Smooth muscle cell (in vitro differentiated cells): ENCODE data around the gene RTTN. TPM values are rescaled to one million over a fixed set of nuclear protein-coding genes. Genes with fewer than 3 reads are reported as not detected.

Experiments
- DNase-seq: peaks from one replicate; lab custom pipeline; 2025; ENCODE audit not compliant: unreplicated experiment; lab: John Stamatoyannopoulos, UW
- H2AFZ ChIP-seq: fragments of 200-600 bp; sonication (generic); 2 replicates; pipeline ENCODE4 v1.6.0; 2016; ENCODE audit warnings: antibody characterized with exemption, low read depth, mild to moderate bottlenecking
- H3F3A ChIP-seq: fragments of 200-600 bp; sonication (generic); 2 replicates; pipeline ENCODE4 v1.6.0; 2017; ENCODE audit warnings: antibody characterized with exemption, low read depth
- H3K27ac ChIP-seq: fragments of 200-600 bp; sonication (generic); 2 replicates; pipeline ENCODE4 v1.5.1; 2016; ENCODE audit warnings: low read depth, mild to moderate bottlenecking
- H3K27me3 ChIP-seq: fragments of 200-600 bp; sonication (generic); 2 replicates; pipeline ENCODE4 v1.6.1; 2016; ENCODE audit warnings: low read depth, mild to moderate bottlenecking
- H3K36me3 ChIP-seq: fragments of 200-600 bp; sonication (generic); 2 replicates; pipeline ENCODE4 v1.5.1; 2016; ENCODE audit warnings: low read depth
- H3K4me1 ChIP-seq: fragments of 200-600 bp; sonication (generic); 2 replicates; pipeline ENCODE4 v1.5.1; 2016; ENCODE audit warnings: low read depth
- H3K4me2 ChIP-seq: fragments of 200-600 bp; sonication (generic); 2 replicates; pipeline ENCODE4 v1.6.0; 2016; ENCODE audit warnings: mild to moderate bottlenecking
- H3K4me3 ChIP-seq: fragments of 200-600 bp; sonication (generic); 2 replicates; pipeline ENCODE4 v1.5.1; 2016; ENCODE audit warnings: mild to moderate bottlenecking
- H3K79me2 ChIP-seq: fragments of 200-600 bp; sonication (generic); 2 replicates; pipeline ENCODE4 v1.6.0; 2016; ENCODE audit warnings: low read depth, mild to moderate bottlenecking
- H3K9ac ChIP-seq: fragments of 200-600 bp; sonication (generic); 2 replicates; pipeline ENCODE4 v1.6.0; 2016; ENCODE audit warnings: low read depth
- H3K9me3 ChIP-seq: fragments of 200-600 bp; sonication (generic); replicated peaks from 2 replicates; pipeline ENCODE4 v1.5.1; 2016; ENCODE audit warnings: low read depth
- H4K20me1 ChIP-seq: fragments of 200-600 bp; sonication (generic); 2 replicates; pipeline ENCODE4 v1.6.0; 2016; ENCODE audit warnings: low read depth
- CTCF ChIP-seq: fragments of 200-600 bp; sonication (generic); IDR thresholded peaks from 2 replicates; pipeline ENCODE4 v1.5.1; 2017; ENCODE audit warnings: borderline replicate concordance, mild to moderate bottlenecking, antibody characterized with exemption; ENCODE audit not compliant: insufficient read depth, poor library complexity, severe bottlenecking
- WGBS: methylation state at CpG from one replicate; pipeline ENCODE4 v1.1.7; 2016; ENCODE audit warnings: low lambda C conversion rate; 5-methylcytosine and 5-hydroxymethylcytosine counted together
- polyA plus RNA-seq: library from polyadenylated mRNA; unstranded; fragments of >200 nt; fragmentation: Nextera tagmentation; extraction: Ambion mirVana; gene quantifications from 2 replicates; pipeline ENCODE4 v1.2.1, GENCODE V29; 2016
- total RNA-seq: library from RNA; depleted of rRNA; stranded (reverse); fragments of >200 nt; gene quantifications from 2 replicates; pipeline ENCODE4 v1.2.3, GENCODE V29; 2014

Gene RTTN
- total and polyA plus RNA-seq, 2 experiments from 2014 or later, result 3.6 to 17.3 TPM

- Histone ChIP-seq H3K9ac (no peak overlapping the region), H3K4me2 (no peak overlapping the region), H4K20me1 (no peaks in the 10 kb centered on the region), H3K27me3 (no peaks in the 10 kb centered on the region), H3F3A (no peaks in the 10 kb centered on the region), H3K36me3 (no peaks in the 10 kb centered on the region), H3K9me3 (no peaks in the 10 kb centered on the region), H3K79me2 (no peaks in the 10 kb centered on the region), H2AFZ (no peak overlapping the region), H3K4me1 (no peaks in the 10 kb centered on the region), H3K27ac (no peak overlapping the region), H3K4me3 (no peak overlapping the region)
- WGBS, result 86% methylated on average over 8 of the region's 8 CpGs
- DNase-seq, result no peak
- TF ChIP-seq CTCF, result no peak
These were observed 237.4 kb downstream of the RTTN start for GRCh38 chr18:69968039-69968438.

GRCh38 chr18:69963196-69963595 lies 242.3 kb downstream of the RTTN start:
- Histone ChIP-seq H3K4me3 (no peak overlapping the region), H3K9me3 (no peaks in the 10 kb centered on the region), H3F3A (no peaks in the 10 kb centered on the region), H3K27ac (no peak overlapping the region), H3K4me1 (no peaks in the 10 kb centered on the region), H3K9ac (no peak overlapping the region), H3K36me3 (no peaks in the 10 kb centered on the region), H2AFZ (no peak overlapping the region), H4K20me1 (no peaks in the 10 kb centered on the region), H3K79me2 (no peaks in the 10 kb centered on the region), H3K27me3 (no peaks in the 10 kb centered on the region), H3K4me2 (no peak overlapping the region)
- 89% methylated on average over 4 of the region's 4 CpGs for WGBS
- no peak for TF ChIP-seq CTCF
- DNase-seq, result no peak

GRCh38 chr18:69961718-69962117 lies 243.8 kb downstream of the RTTN start:
- no peaks in the 10 kb centered on the region for H3K79me2 ChIP-seq
- no peak overlapping the region for H2AFZ ChIP-seq
- H3K36me3 ChIP-seq, result no peaks in the 10 kb centered on the region
- H3K9me3 ChIP-seq, result no peaks in the 10 kb centered on the region
- no peak overlapping the region for H3K27ac ChIP-seq
- H3K9ac ChIP-seq, result no peak overlapping the region
- no peak overlapping the region for H3K4me3 ChIP-seq
- no peaks in the 10 kb centered on the region for H3K4me1 ChIP-seq
- no peaks in the 10 kb centered on the region for H3K27me3 ChIP-seq
- TF ChIP-seq CTCF, result no peak
- H3F3A ChIP-seq, result no peaks in the 10 kb centered on the region
- no peak for DNase-seq
- no peak overlapping the region for H3K4me2 ChIP-seq
- 89% methylated on average over 3 of the region's 3 CpGs for WGBS
- H4K20me1 ChIP-seq, result no peaks in the 10 kb centered on the region

GRCh38 chr18:69958422-69958821 lies 247.1 kb downstream of the RTTN start:
- no peak for TF ChIP-seq CTCF
- WGBS, result 95% methylated on average over 5 of the region's 5 CpGs
- Histone ChIP-seq H3K36me3 (no peaks in the 10 kb centered on the region), H4K20me1 (no peaks in the 10 kb centered on the region), H3K9ac (no peak overlapping the region), H2AFZ (no peak overlapping the region), H3K79me2 (no peaks in the 10 kb centered on the region), H3F3A (no peaks in the 10 kb centered on the region), H3K27me3 (no peaks in the 10 kb centered on the region), H3K9me3 (no peaks in the 10 kb centered on the region), H3K4me1 (no peaks in the 10 kb centered on the region), H3K4me2 (no peak overlapping the region), H3K27ac (no peak overlapping the region), H3K4me3 (no peak overlapping the region)
- DNase-seq, result no peak
